Subcutaneous adipose tissue (tissue), 4 donors: ENCODE measurements around the gene ZNF358. TPM values are rescaled to one million over a fixed set of nuclear protein-coding genes. Genes with fewer than 3 reads are reported as not detected.

Experiments used
- CTCF ChIP-seq: fragments of 450-650 bp; IDR thresholded peaks from one replicate; pipeline ENCODE4 v1.5.1; 2016; ENCODE audit warnings: low read depth, mild to moderate bottlenecking, control low read depth, antibody characterized with exemption, moderate library complexity
- total RNA-seq, 4 donors: library from RNA; depleted of rRNA; stranded (reverse); fragments of >200 nt; gene quantifications; one replicate each; pipeline ENCODE4 v1.1.0, GENCODE V29; 2016

Gene ZNF358
- total RNA-seq, 4 donors from 2014 or later: 39.8 to 88.7 (median 46.7) TPM

- no peak for TF ChIP-seq CTCF
Measured at GRCh38 chr19:7480970-7481255, 35.0 kb upstream of the ZNF358 start.

GRCh38 chr19:7482584-7483439 is 33.1 kb upstream of the ZNF358 start:
- no peak for TF ChIP-seq CTCF

GRCh38 chr19:7483720-7484201 is 32.1 kb upstream of the ZNF358 start:
- TF ChIP-seq CTCF: no peak

- no peak for TF ChIP-seq CTCF
Measured at GRCh38 chr19:7486923-7487322, 29.0 kb upstream of the ZNF358 start.

GRCh38 chr19:7488736-7489353 is 27.1 kb upstream of the ZNF358 start, which contains the start of gene PEX11G:
PEX11G (minus strand) TSS chr19:7489035; CDS start chr19:7489010, 25 bp downstream.
- no peak for TF ChIP-seq CTCF

GRCh38 chr19:7489609-7490044 is 26.3 kb upstream of the ZNF358 start:
- no peak for TF ChIP-seq CTCF

GRCh38 chr19:7492142-7492541 is 23.8 kb upstream of the ZNF358 start:
- TF ChIP-seq CTCF: no peak
